Panc1 (cell line): ENCODE measurements around the gene RHOG. TPM values are rescaled to one million over a fixed set of nuclear protein-coding genes. Genes with fewer than 3 reads are reported as not detected.

Source experiments
- ATAC-seq: fragments of 200-7000 bp; cut with Tn5 transposase; 2 replicates; pipeline ENCODE4 v1.9.1; 2020; ENCODE audit warnings: mild to moderate bottlenecking, moderate library complexity
- BruUV-seq: library from RNA; stranded (reverse); fragments of 400-500 nt; replicated peaks from 2 replicates; lab custom pipeline; 2021; lab: Mats Ljungman, UMichigan
- CTCF ChIA-PET: fragments of 300-600 bp; sonication (Branson Sonifier 250); formaldehyde crosslinking; loops from one replicate; lab custom pipeline; 2022; ENCODE audit warnings: antibody characterized with exemption; lab: Charles Lee
- POLR2A ChIA-PET: fragments of 300-600 bp; sonication (Branson Sonifier 250); formaldehyde crosslinking; loops from one replicate; lab custom pipeline; 2022; ENCODE audit warnings: antibody characterized with exemption; lab: Charles Lee
- DNase-seq: peaks from one replicate; pipeline ENCODE4 v3.0.0-alpha.2; 2010; ENCODE audit warnings: low read depth, low spot score
- H3K27ac ChIP-seq: 2 replicates; pipeline ENCODE4 v1.5.1; 2011; ENCODE audit warnings: mild to moderate bottlenecking, low read length, inconsistent platforms
- H3K27me3 ChIP-seq: fragments of 200-500 bp; sonication (Bioruptor generic); 2 replicates; pipeline ENCODE4 v1.6.0; 2014; ENCODE audit warnings: low read length, inconsistent platforms; ENCODE audit not compliant: control insufficient read depth, insufficient read depth
- H3K36me3 ChIP-seq: fragments of 200-500 bp; sonication (Bioruptor generic); 2 replicates; pipeline ENCODE4 v1.5.1; 2014; ENCODE audit warnings: inconsistent platforms, mild to moderate bottlenecking, low read length, moderate library complexity; ENCODE audit not compliant: control insufficient read depth, insufficient read depth
- H3K4me1 ChIP-seq: 2 replicates; pipeline ENCODE4 v1.5.1; 2011; ENCODE audit warnings: inconsistent platforms, mild to moderate bottlenecking, low read length, moderate library complexity; ENCODE audit not compliant: control insufficient read depth, insufficient read depth
- H3K4me3 ChIP-seq, 2 experiments: 2 replicates each; pipeline ENCODE4 v1.5.1; 2011 to 2012; ENCODE audit warnings: low read depth in 2 of 2, low read length in 2 of 2, mild to moderate bottlenecking in 2 of 2, inconsistent platforms in 1 of 2, moderate library complexity in 1 of 2
- H3K9me3 ChIP-seq: fragments of 200-500 bp; sonication (Bioruptor generic); 2 replicates; pipeline ENCODE4 v1.5.1; 2014; ENCODE audit warnings: low read depth, mild to moderate bottlenecking, inconsistent platforms, low read length, moderate library complexity; ENCODE audit not compliant: control insufficient read depth, insufficient read depth
- POLR2AphosphoS5 ChIP-seq: IDR thresholded peaks from 2 replicates; pipeline ENCODE4 v1.6.1; 2012; ENCODE audit warnings: mild to moderate bottlenecking, low read depth, low read length, moderate library complexity
- REST ChIP-seq, 2 experiments: IDR thresholded peaks; 2 replicates each; pipeline ENCODE4 v1.6.1; 2011 to 2012; ENCODE audit warnings: low read depth in 2 of 2, control low read depth in 1 of 2, low read length in 1 of 2, mild to moderate bottlenecking in 1 of 2, moderate library complexity in 1 of 2; ENCODE audit not compliant: insufficient read depth in 1 of 2
- SIN3A ChIP-seq: IDR thresholded peaks from 2 replicates; pipeline ENCODE4 v1.6.1; 2012; ENCODE audit warnings: low read depth, mild to moderate bottlenecking, low read length, moderate library complexity, borderline replicate concordance; ENCODE audit not compliant: insufficient read depth
- TCF7L2 ChIP-seq: IDR thresholded peaks from 2 replicates; pipeline ENCODE4 v1.6.1; 2011; ENCODE audit warnings: mild to moderate bottlenecking, low read depth, low read length, inconsistent platforms
- in situ Hi-C: cut with HindIII; loops from 2 replicates; pipeline ENCODE4 v1.10.0; 2016; ENCODE audit warnings: low sequenced_read_pairs, low pct_unique_long_range_greater_than_20kb
- intact Hi-C: fragments of 100-400 bp; cut with micrococcal nuclease; formaldehyde crosslinking; loops from one replicate; pipeline ENCODE4 v1.10.0; 2022; ENCODE audit not compliant: unreplicated experiment
- total RNA-seq: library from RNA; stranded (reverse); gene quantifications from one replicate; pipeline ENCODE4 v1.2.1, GENCODE V29; 2021; ENCODE audit not compliant: unreplicated experiment
- TF ChIP-seq, protein P1 (sequence below): fragments of 450-650 bp; IDR thresholded peaks from 2 replicates; pipeline ENCODE4 v1.5.1; 2017; ENCODE audit warnings: mild to moderate bottlenecking

Gene RHOG
- total RNA-seq, 1 experiment from 2014 or later: 156 TPM

DNA sequence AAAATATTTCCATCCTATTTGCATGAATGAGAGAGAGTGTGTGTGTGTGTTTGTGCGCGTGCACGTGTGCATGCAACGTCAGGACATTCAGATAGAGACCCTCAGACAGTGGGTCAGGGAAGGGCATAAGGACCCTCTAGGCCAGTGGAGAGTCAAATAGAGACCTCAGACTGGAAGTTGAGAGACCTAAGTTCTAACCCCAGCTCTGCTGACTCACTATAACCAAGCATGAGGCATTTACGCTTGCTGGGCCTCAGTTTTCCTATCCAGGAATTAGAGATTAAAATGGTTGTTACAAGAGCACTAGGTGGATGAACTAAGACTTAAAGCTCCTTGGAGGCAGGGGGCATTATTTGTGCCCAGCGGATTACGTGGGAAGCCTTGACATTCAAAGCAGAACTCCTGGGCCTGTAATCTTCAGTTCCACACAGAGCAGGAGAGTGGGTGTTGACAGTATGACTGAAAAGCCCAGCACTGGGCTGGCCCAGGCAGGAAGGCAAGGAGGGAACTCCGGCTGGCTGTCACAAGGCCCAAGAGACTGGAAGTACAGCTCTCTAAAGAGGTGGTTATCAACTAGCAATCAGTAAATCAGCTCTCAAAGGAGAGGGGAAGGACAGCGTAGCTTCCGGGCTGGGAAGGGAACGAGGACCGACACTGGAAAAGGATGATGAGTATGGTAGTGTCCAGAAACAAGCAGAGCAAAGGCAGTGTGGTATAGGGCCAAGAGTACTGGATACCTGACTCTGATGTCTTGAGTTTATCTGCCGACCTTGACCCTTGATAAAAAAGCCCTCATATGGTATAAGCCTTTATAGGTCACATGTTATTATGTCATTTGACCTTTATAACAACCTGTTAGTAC lies 9.2 kb downstream of the RHOG start:
- BruUV-seq: no TSS peak
- no peak for DNase-seq
- Histone ChIP-seq H3K27ac (no peak overlapping the region), H3K9me3 (no peaks in the 10 kb centered on the region), H3K4me1 (peaks cover 7% of the 10 kb centered on the region), H3K36me3 (peaks cover 8% of the 10 kb centered on the region), H3K4me3 (no peak overlapping the region), H3K27me3 (no peaks in the 10 kb centered on the region)
- ChIA-PET POLR2A (interaction anchor here (1.3 kb wide), 1 partner anchor 10 kb away, joined by 6 read pairs; no protein-coding TSS in a partner anchor), CTCF (interaction anchor here (0.7 to 0.9 kb wide), 2 partner anchors 18 to 23 kb away, joined by 3 read pairs; partner anchors contain the start of gene STIM1)
- intact Hi-C loops: no loop called here
- TF ChIP-seq POLR2AphosphoS5 (no peak), TCF7L2 (no peak), REST (IDR thresholded peaks at IDR 0.05; ENCODE audit: insufficient read depth in 1 of 2, low read depth in 2 of 2, low read length in 1 of 2) (no peak), SIN3A (no peak)
- TF ChIP-seq, protein P1, sequence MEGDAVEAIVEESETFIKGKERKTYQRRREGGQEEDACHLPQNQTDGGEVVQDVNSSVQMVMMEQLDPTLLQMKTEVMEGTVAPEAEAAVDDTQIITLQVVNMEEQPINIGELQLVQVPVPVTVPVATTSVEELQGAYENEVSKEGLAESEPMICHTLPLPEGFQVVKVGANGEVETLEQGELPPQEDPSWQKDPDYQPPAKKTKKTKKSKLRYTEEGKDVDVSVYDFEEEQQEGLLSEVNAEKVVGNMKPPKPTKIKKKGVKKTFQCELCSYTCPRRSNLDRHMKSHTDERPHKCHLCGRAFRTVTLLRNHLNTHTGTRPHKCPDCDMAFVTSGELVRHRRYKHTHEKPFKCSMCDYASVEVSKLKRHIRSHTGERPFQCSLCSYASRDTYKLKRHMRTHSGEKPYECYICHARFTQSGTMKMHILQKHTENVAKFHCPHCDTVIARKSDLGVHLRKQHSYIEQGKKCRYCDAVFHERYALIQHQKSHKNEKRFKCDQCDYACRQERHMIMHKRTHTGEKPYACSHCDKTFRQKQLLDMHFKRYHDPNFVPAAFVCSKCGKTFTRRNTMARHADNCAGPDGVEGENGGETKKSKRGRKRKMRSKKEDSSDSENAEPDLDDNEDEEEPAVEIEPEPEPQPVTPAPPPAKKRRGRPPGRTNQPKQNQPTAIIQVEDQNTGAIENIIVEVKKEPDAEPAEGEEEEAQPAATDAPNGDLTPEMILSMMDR: no peak
- in situ Hi-C loops: no loop called here
- no peak for ATAC-seq

- in situ Hi-C loops (no loop called here), intact Hi-C loops (no loop called here)
- POLR2A ChIA-PET: no interaction called here
- H3K4me3 ChIP-seq: no peak overlapping the region
- BruUV-seq: no TSS peak
- CTCF ChIA-PET: no interaction called here
- no peak overlapping the region for H3K27ac ChIP-seq
- no peak for DNase-seq
- no peak for TF ChIP-seq SIN3A
- TF ChIP-seq TCF7L2: no peak
- TF ChIP-seq, protein P1: no peak
- TF ChIP-seq POLR2AphosphoS5: no peak
- TF ChIP-seq REST (IDR thresholded peaks at IDR 0.05; ENCODE audit: insufficient read depth in 1 of 2, low read depth in 2 of 2, low read length in 1 of 2): no peak
- no peaks in the 10 kb centered on the region for H3K27me3 ChIP-seq
- H3K36me3 ChIP-seq: peaks cover 8% of the 10 kb centered on the region
- peaks cover 9% of the 10 kb centered on the region for H3K4me1 ChIP-seq
- H3K9me3 ChIP-seq: no peaks in the 10 kb centered on the region
- ATAC-seq: no peak
Observed at GRCh38 chr11:3830730-3831129, 10.0 kb downstream of the RHOG start.
